NT2/D1 (cell line): ENCODE measurements around the gene MAD1L1.

Experiments used
- YY1 ChIP-seq: IDR thresholded peaks from 2 replicates; pipeline ENCODE4 v1.6.1; 2011; ENCODE audit not compliant: insufficient read length, insufficient read depth
- ZNF274 ChIP-seq: IDR thresholded peaks from 2 replicates; pipeline ENCODE4 v1.6.1; 2011; ENCODE audit warnings: mild to moderate bottlenecking, low read depth, low read length

- TF ChIP-seq YY1: no peak
- no peak for TF ChIP-seq ZNF274
Observed at GRCh38 chr7:2120841-2121830, 111.6 kb downstream of the MAD1L1 start.
